ENCODE measurements around the gene ZNF511.

- TF ChIP-seq YY1 (IDR thresholded peaks at IDR 0.05; ENCODE audit: low read depth) (peak; percentile 81; the same call in 1 of the 2 replicates), RAD21 (IDR thresholded peaks at IDR 0.05; ENCODE audit: low read depth) (peak; percentile 71), USF1 (IDR thresholded peaks at IDR 0.05) (peak; percentile 35; the same call in 1 of the 2 replicates), MAX (IDR thresholded peaks at IDR 0.05) (peak; percentile 82), EP300 (IDR thresholded peaks at IDR 0.05; ENCODE audit: borderline replicate concordance) (no peak; the same call in 1 of the 2 replicates), TEAD4 (IDR thresholded peaks at IDR 0.05) (no peak)
Observed at GRCh38 chr10:133318494-133319127, 9.9 kb downstream of the ZNF511 start.
